Spleen (tissue), 7 donors: ENCODE measurements around the gene DHRSX.

Source experiments
- CTCF ChIP-seq, 11 experiments: fragments of 200-600 bp in 7 of 11; fragments of 450-650 bp in 4 of 11; sonication (generic) in 4 of 11; IDR thresholded peaks in 8 of 11; conservative IDR thresholded peaks in 3 of 11; 1 replicate in 7 of 11; 2 replicates in 4 of 11; pipeline versions ENCODE4 v1.4.0 to v1.8.0; 2016 to 2021; ENCODE audit warnings: antibody characterized with exemption in 11 of 11, inconsistent platforms in 4 of 11, mild to moderate bottlenecking in 1 of 11
- POLR2A ChIP-seq, 3 donors: fragments of 450-650 bp; IDR thresholded peaks; one replicate each; pipeline ENCODE4 v1.5.1; 2017; ENCODE audit warnings: antibody characterized with exemption in 3 of 3, mild to moderate bottlenecking in 1 of 3
- POLR2AphosphoS5 ChIP-seq, 3 donors: sonication (generic); formaldehyde crosslinking; IDR thresholded peaks; one replicate each; pipeline ENCODE4 v1.5.1; 2017; ENCODE audit warnings: antibody characterized with exemption in 3 of 3
- donor health status: DM: no; HTN: no; CAD: no; lungs with moderate emphysema.
- donor health status: DM: no; HTN: no; CAD: no.
- donor health status: DM: no; HTN: no; CAD: no.

DNA sequence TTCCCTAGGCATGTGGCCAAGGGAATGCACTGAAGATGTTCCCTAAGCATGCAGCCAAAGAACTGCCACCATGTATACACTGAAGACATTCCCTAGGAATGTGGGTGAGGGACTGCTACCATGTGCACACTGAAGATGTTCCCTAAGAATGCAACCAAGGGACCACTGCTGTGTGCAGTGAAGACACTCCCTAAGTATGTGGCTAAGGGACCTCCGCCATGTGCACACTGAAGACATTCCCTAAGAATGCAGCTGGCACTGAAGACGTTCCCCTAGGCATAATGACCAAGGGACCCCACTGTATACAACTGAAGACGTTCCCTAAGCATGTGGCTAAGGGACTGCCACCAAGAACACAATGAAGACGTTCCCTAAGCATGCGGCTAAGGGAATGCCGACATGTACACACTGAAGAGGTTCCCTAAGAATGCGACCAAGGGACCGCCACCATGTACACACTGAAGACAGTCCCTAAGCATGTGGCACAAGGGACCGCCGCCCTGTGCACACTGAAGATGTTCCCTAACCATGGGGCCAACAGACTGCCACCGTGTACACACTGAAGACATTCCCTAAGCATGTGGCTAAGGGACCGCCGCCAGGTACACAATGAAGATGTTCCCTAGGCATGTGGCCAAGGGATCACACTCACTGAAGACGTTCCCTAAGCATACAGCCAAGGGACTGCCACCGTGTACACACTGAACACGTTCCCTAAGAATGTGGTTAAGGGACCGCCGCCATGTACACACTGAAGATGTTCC is 25.6 kb downstream of the DHRSX start:
- TF ChIP-seq CTCF (IDR thresholded peaks at IDR 0.05 in 8 of 11, conservative IDR thresholded peaks at IDR 0.05 in 3 of 11) = no peak
- no peak for TF ChIP-seq POLR2A (IDR thresholded peaks at IDR 0.05)
- TF ChIP-seq POLR2AphosphoS5 (IDR thresholded peaks at IDR 0.05) = no peak
